ENCODE data around the gene SVOPL. TPM values are rescaled to one million over a fixed set of nuclear protein-coding genes. Genes with fewer than 3 reads are reported as not detected.

Gene SVOPL
- total RNA-seq, 1 experiment from 2014 or later, result not detected

DNA sequence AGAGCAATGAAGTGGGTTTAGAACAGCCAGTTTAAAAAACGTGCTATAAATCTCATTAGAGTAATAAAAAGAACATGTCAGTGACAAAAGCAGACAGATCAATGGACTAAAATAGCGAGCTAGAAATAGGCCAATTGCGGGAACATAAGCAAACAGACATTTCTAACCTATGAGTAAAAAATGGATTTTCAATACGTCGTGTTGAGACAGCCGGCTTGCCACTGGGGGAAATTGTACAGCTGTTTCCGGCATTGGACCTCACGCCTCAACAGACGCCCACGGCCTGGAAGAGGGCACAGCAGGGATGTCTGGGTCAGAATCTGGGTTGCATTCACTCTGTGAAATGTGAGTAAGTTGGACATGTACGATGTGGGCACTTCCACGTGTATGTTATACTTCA is 92.9 kb downstream of the SVOPL start:
- no peak for DNase-seq (ENCODE audit: low spot score)

DNA sequence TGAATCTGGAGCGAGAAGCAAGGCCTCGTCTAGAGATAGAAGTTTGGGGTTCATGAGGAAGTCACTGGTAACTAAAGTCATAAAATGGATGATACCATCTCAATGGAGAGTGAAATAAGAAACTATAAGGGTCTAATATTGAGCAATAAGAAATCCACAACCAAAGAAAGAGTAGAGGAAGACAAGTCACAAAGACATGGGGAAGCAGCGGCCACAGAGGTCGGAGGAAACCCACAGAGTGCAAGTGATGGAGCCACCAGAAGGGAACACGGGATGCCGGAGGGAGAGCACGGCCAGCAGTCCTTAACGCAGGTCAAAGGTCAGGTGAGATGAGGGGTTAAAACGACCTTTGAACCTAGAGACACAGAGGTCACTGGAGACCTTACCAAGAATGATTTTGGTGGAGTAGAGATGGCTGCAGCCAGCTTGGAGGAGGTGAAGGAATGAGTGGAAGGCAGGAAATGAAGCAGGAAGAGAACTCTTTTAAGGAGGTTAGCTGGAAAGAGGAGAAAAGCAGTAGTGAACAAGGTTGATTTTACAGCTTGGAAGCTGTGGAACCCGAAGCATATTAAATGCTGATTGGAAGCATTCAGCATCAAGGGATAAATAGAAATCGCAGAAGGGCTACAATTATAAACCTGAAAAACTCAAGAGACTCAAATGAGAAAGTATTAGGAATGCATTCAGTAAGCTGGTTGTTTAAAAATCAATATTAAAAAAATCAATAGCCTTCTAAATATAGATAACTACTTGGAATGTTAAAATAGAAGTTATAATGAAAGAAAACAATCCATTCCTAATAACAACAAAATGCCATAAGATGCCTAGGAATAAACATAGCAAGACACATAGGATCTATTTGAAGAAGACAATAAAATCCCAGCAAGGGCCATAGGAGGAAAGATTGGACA is 93.7 kb downstream of the SVOPL start:
- no peak for DNase-seq (ENCODE audit: low spot score)

DNA sequence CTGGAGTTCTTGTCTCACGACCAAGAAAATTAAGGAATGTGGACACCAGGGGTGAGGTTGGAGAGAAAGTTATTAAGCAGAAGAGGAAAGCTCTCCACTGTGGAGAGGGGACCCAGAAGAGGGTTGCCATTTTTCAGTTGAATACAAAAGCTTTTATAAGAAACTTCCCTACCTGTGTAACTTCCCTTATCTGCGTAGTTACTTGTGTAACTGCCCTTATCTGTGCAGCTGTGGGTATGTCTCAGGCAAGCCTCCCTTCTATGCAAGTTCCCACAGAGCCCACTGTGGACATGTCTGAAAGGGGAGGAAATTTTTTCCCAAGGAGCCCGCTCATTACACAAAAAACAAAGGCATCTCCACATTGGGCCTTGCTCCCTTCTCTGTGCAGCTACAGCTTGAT is 94.9 kb downstream of the SVOPL start:
- DNase-seq (ENCODE audit: low spot score), result no peak

- no peak for DNase-seq (ENCODE audit: low spot score)
Observed at GRCh38 chr7:138603549-138604318, 97.4 kb downstream of the SVOPL start.

DNA sequence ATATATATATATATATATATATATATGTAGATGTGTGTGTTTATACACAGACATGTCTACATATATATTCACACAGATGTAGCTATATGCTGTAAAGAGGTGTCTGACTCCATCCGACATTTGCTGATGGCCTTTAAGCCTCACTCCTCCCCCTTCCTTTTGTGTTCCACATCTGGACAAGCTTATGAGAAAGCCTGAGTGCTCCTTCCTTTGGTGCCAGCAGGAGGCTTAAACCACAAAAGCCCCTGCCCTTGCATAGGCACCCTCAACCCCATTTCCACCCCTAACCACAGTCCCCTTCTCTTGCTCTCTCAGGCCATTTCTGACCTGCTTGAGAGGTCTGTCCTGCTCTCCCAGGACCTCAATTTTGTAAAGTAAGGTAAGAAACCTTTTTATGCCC is 98.7 kb downstream of the SVOPL start:
- no peak for DNase-seq (ENCODE audit: low spot score)

DNA sequence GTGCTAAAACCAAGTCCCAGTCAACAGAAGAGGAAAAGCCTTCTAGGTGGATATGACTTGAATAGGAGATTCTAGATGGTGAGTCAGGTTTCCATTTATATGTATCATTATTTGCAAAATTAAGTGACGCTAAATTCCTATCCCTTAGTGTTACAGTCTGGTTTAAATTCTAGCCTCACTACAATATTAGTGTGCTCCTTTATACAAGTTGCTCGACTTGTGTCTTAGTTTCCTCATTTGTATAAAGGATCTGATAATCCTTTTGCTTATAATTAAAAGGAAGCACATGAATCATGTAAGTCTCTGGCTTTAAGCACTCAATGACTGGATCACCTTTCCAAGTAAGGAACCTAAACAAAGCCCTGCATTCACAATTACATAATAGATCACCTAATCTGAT is 105.7 kb downstream of the SVOPL start:
- no peak for DNase-seq (ENCODE audit: low spot score)

GRCh38 chr7:138590154-138590553 is 111.0 kb downstream of the SVOPL start:
- DNase-seq (ENCODE audit: low spot score), result no peak

- no peak for DNase-seq (ENCODE audit: low spot score)
Observed at GRCh38 chr7:138588986-138589385, 112.2 kb downstream of the SVOPL start.

- DNase-seq (ENCODE audit: low spot score), result no peak
Observed at GRCh38 chr7:138587485-138587884, 113.7 kb downstream of the SVOPL start.

DNA sequence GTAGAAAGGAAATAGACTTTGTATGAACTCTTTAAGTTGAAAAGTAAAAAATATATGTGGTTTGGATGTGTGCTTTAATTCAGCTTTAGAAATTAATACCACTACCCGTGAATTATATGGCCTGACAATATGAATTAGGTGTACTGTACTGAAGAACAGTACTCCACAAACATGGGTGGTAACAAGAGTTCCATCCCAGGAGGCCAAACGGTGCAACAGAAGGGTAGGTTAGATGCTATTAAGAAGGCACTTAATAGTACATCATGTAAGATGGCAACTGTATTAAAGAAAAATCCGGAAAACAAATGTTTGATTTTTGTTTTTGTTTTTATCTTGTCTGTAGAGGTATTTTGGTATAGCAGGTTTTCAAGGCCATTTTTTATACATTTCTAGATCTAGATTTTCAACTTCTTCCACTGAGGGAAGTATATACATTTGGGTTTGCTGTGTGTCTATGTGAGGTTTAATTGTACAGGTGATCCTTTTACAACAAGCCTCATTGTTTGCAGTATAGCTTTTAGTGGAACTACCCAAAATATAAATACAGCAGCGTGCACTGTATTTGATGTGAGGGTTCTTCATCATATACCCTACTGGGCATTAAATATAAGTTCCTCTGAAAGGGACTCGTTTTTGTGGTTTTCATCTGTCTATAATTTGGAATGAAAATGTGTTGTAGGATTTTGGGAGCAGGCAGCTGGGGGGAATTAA is 115.7 kb downstream of the SVOPL start:
- DNase-seq (ENCODE audit: low spot score), result no peak

DNA sequence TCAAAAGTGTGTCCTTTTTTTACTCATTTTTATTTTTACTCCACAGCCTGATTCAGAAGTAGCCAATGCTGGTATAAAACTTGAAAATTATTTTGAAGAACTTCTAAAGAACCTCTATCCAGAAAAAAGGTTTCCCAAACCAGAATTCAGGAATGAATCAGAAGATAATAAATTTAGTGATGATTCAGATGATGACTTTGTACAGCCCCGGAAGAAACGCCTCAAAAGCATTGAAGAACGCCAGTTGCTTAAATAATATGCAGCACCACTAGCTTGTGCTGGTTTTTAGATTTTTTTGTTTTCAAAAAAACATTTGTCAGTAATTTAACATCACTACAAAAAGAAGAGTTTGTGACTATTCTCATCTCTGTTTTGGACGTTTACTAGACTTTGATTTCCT is 116.5 kb downstream of the SVOPL start:
- no peak for DNase-seq (ENCODE audit: low spot score)

DNA sequence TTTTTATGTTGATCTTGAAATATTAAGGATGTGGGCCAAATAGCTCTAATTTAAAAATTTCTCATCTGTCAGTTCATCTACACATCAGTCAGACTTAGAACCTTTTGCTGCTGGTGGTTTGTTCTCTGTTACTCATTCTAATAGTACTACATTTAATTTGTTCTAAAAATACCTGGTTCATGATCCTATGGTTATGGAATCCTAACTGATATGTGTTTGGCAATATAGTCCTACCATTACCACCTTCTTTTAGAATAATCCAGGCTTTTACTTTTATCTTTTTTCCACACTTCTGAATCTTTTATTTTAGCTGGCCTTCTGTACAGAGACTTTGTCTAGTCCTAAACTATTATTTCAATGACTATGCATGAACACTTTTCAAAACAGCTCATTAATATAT is 116.9 kb downstream of the SVOPL start:
- no peak for DNase-seq (ENCODE audit: low spot score)

DNA sequence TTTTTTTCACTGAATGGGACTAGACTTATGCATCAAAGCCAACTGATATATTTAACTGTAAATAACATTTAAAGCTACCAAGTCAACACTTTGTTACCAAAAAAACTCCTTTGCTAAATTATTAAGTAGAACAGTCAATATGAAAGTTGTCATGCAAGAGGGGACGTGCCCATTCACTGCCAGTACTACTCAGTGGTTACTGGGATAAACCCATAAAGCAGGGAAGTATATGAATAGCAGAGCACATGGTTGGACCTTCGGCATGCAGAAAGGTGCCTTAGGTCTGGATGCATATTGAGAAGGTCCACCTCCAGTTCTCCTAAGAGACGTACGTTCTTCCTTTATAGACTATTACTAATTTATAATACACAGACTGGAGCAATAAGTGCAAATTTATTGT is 120.1 kb downstream of the SVOPL start:
- DNase-seq (ENCODE audit: low spot score), result no peak

DNA sequence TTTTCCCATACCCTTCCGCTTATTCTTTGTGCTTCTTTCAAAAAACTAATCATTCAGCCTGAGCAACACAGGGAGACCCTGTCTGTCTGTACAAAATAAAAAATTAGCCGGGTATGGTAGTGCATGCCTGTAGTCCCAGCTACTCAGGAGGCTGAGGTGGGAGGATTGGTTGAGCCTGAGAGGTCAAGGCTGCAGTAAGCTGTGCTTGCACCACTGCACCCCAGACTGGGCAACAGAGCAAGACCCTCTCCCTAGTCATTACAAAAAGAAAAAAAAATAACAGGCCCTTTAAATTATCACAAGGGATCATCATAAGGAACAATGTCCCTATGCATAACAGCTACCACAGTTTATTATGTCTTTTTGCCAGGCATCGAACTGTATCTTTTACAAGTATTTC is 121.5 kb downstream of the SVOPL start:
- no peak for DNase-seq (ENCODE audit: low spot score)

DNA sequence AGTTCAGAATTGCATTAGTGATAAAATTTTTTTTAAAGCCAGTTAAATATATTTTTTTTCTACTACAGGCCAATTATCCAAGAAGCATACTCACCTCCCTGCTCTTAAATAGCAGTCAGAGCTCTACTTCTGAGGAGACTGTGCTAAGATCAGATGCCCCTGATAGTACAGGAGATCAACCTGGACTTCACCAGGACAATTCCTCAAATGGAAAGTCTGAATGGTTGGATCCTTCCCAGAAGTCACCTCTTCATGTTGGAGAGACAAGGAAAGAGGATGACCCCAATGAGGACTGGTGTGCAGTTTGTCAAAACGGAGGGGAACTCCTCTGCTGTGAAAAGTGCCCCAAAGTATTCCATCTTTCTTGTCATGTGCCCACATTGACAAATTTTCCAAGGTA is 122.0 kb downstream of the SVOPL start:
- no peak for DNase-seq (ENCODE audit: low spot score)

DNA sequence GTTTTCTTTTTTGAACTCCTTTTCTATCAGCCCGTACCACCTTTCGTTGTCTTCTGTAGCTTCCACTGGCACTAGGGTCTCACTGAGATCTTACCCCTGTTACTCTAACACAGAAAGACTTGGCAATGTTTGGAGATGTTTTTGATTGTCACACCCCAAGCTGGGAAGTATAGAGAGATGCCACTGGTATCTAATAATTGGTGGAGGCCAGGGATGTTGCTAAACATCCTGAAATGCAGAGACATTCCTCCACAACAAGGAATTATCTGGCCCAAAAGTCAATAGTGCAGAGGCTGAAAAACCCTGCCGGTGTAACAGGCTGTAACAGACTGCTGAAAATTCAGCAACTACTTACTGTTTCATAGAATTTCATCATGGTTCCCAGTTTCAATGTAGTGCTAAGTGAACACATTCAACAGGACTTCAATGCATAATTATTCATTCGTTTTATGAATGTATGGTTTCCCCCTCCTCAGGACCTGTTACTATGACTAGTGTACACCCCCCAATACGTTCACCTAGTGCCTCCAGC is 125.2 kb downstream of the SVOPL start:
- no peak for DNase-seq (ENCODE audit: low spot score)

- no peak for DNase-seq (ENCODE audit: low spot score)
Observed at GRCh38 chr7:138573741-138574140, 127.4 kb downstream of the SVOPL start.

- DNase-seq (ENCODE audit: low spot score), result no peak
Observed at GRCh38 chr7:138570715-138571114, 130.4 kb downstream of the SVOPL start.

DNA sequence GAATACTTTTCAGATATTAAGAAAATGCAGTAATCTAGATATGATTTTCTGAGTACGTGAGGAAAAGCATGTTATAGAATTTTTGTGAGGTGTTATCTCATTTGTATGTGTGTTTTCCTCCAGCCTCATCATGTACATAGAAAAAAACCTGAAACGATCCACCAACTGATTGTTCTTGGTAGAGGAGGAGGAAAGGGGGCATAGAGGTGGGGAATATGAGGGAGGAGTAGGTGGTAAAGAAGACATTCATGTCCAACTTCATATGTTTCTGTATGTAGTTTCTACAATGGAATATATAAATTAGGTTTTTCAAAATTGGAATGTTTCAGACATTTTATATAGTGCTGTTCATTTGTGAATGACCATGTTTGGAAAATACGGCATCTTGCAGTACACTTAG is 131.7 kb downstream of the SVOPL start:
- DNase-seq (ENCODE audit: low spot score), result no peak

DNA sequence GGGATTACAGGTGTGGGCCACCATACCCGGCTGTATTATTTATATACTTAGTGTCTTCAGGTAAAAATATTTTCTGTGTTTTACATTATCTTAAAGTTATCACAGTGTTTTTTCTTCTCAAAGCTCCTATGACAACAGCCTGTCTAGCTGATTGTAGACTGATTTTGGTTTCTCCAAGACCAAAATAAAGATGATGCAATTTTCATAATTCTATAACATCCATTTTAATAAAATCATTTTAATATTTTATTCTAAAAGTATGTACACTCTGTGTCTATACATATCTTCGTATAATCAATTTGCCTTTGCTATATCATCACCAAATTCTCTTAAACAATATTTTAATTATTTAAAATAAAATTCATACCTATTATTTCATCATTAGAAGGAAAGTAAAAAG is 132.5 kb downstream of the SVOPL start:
- no peak for DNase-seq (ENCODE audit: low spot score)

DNA sequence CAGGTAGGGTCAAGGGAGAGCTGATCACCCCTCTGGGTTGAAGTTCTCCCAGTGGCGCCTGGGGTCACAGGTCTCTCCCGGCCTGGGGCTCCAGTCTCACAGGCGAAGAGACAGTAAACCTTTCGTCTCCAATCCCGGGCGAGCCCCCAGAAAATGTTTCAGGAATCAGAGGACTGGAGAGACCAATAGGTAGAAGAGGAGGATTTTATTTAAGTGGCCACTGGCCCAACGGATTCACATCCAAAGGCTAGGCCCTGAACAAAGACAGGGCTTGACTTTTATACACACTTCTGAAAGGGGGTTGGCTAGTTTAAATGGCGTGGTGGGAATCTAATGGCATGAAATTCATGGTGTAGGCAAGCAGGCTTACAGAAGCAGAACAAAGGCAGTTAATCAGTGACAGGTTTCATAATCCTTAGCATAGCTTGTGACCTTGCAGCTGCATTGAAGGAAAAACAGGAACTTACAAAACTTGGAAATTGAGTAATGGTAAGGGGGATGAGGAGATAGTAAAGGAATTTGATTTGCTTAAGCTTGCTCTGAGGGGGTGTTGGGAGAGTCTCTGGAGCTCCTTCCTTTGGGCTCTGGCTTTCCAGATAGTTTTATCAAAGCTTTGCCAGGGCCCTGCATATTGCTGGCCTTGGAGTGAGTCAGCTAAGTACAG is 135.6 kb downstream of the SVOPL start:
- DNase-seq (ENCODE audit: low spot score), result peak; percentile 17

- no peak for DNase-seq (ENCODE audit: low spot score)
Observed at GRCh38 chr7:138565071-138565450, 136.1 kb downstream of the SVOPL start.

Data from HT-29 (cell line).